HepG2 (cell line): ENCODE data around the gene NOTO. TPM values are rescaled to one million over a fixed set of nuclear protein-coding genes. Genes with fewer than 3 reads are reported as not detected.
A peak's percentile ranks its signal among the peaks of the same experiment; 100 is the strongest.

Experiments
- CHD4 ChIP-seq: fragments of 200-600 bp; sonication (generic); IDR thresholded peaks from 2 replicates; pipeline ENCODE4 v1.7.0; 2017; ENCODE audit warnings: mild to moderate bottlenecking, low read length, borderline replicate concordance
- HOXA7 ChIP-seq: sonication (generic); formaldehyde crosslinking; IDR thresholded peaks from 2 replicates; pipeline ENCODE4 v1.8.1; 2022; ENCODE audit warnings: mild to moderate bottlenecking, missing genetic modification reagents, moderate library complexity
- PHF21A ChIP-seq: sonication (generic); formaldehyde crosslinking; IDR thresholded peaks from 2 replicates; pipeline ENCODE4 v1.5.0; 2020; ENCODE audit warnings: mild to moderate bottlenecking, missing genetic modification reagents
- SIN3B ChIP-seq: fragments of 150-350 bp; IDR thresholded peaks from 2 replicates; pipeline ENCODE4 v1.6.1; 2014; ENCODE audit warnings: low read length
- STAT5B ChIP-seq: sonication (generic); formaldehyde crosslinking; IDR thresholded peaks from 2 replicates; pipeline ENCODE4 v1.4.0; 2020; ENCODE audit warnings: missing genetic modification reagents
- ZBTB39 ChIP-seq: sonication (generic); formaldehyde crosslinking; IDR thresholded peaks from 2 replicates; pipeline ENCODE4 v1.5.0; 2020; ENCODE audit warnings: missing genetic modification reagents
- ZNF138 ChIP-seq: sonication (generic); formaldehyde crosslinking; IDR thresholded peaks from 2 replicates; pipeline ENCODE4 v1.5.0; 2020; ENCODE audit warnings: mild to moderate bottlenecking, low read depth, missing genetic modification reagents
- ZNF350 ChIP-seq: sonication (generic); formaldehyde crosslinking; IDR thresholded peaks from 2 replicates; pipeline ENCODE4 v1.4.0; 2020; ENCODE audit warnings: mild to moderate bottlenecking, low read depth, missing genetic modification reagents, borderline replicate concordance
- ZNF430 ChIP-seq: sonication (generic); formaldehyde crosslinking; IDR thresholded peaks from 2 replicates; pipeline ENCODE4 v1.9.0; 2021; ENCODE audit warnings: mild to moderate bottlenecking, missing genetic modification reagents
- ZNF616 ChIP-seq: sonication (generic); formaldehyde crosslinking; IDR thresholded peaks from 2 replicates; pipeline ENCODE4 v1.5.0; 2020; ENCODE audit warnings: low read depth, mild to moderate bottlenecking, missing genetic modification reagents
- ZNF740 ChIP-seq: sonication (generic); formaldehyde crosslinking; IDR thresholded peaks from 2 replicates; pipeline ENCODE4 v1.4.0; 2020; ENCODE audit warnings: missing genetic modification reagents
- polyA plus RNA-seq, 8 experiments: library from polyadenylated mRNA; depleted of rRNA in 3 of 8; stranded (reverse) in 7 of 8; unstranded in 1 of 8; fragments of >200 nt; fragmentation: Illumina TruSeq in 4 of 8; extraction: Trizol in 4 of 8; gene quantifications; 2 replicates each; pipeline versions ENCODE4 v1.2.1 to v1.2.3, GENCODE V29; 2011 to 2016; ENCODE audit warnings: low read depth in 4 of 8, missing spikeins in 1 of 8, mixed read lengths in 1 of 8; ENCODE audit not compliant: insufficient read depth in 1 of 8
- total RNA-seq, 5 experiments: library from RNA; depleted of rRNA; stranded (reverse); fragments of >200 nt; fragmentation: Illumina TruSeq; extraction: Trizol; gene quantifications; 2 replicates each; pipeline ENCODE4 v1.2.3, GENCODE V29; 2016; ENCODE audit warnings: low read depth in 1 of 5
- TF ChIP-seq, protein P1 (sequence below): sonication (generic); formaldehyde crosslinking; IDR thresholded peaks from 2 replicates; pipeline ENCODE4 v1.4.0; 2020; ENCODE audit warnings: missing genetic modification reagents, borderline replicate concordance
- TF ChIP-seq, protein P2 (sequence below): sonication (generic); formaldehyde crosslinking; IDR thresholded peaks from 2 replicates; pipeline ENCODE4 v1.4.0; 2020; ENCODE audit warnings: mild to moderate bottlenecking, missing genetic modification reagents
- TF ChIP-seq, protein P3 (sequence below): sonication (generic); formaldehyde crosslinking; conservative IDR thresholded peaks from 2 replicates; pipeline ENCODE4 v1.8.1; 2023; ENCODE audit warnings: missing genetic modification reagents
- TF ChIP-seq, protein P4 (sequence below): sonication (generic); formaldehyde crosslinking; IDR thresholded peaks from 2 replicates; pipeline ENCODE4 v1.8.0; 2022; ENCODE audit warnings: low read depth, missing genetic modification reagents

Gene NOTO
- total and polyA plus RNA-seq, 2 of the 13 experiments (the other 11 are each of a cell fraction or from before 2014, with no cell fraction given) = not detected

DNA sequence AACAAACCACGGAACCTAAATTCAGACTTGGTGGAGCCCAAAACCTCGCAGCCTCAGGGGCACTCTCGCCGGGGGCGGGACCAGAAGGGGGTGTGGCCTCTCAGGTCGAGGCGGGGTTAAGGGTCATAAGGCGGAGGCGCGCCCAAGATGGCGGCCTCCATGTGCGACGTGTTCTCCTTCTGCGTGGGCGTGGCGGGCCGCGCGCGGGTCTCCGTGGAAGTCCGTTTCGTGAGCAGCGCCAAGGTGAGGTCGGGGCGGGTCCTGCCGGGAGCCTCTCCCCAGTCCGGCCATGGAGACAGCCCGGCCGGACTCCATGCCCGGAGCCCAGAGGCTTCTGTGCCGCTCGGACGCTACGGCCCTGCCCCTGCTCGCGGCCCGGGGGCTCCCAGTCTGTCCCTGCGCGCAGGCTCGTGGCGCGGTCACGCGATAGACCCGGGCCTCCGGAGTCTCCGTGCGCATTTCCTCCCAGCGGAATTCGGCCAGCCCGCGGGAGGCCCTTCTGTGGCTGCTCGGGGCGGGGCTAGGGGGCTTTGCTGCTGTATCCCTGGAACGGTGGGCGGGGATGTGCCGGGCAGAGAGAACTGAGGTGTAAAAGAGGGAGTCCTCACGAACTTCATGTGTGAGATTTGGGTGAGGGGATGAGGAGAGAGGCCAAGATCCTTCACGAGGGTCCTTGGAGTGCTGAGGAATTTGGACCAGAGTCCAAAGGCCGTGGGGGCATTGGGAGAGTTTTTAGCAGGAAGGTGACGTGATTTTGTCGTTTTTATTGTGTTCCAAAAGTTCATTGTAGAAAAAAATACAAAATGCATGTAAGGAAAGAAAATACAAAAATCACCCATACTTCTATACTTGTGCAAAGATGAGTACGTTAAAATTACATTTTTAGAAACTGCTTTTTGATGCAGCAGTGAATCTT lies 12.0 kb downstream of the NOTO start, which contains the start of gene SMYD5 (continued):
- TF ChIP-seq HOXA7 = no peak
- TF ChIP-seq, protein P1, sequence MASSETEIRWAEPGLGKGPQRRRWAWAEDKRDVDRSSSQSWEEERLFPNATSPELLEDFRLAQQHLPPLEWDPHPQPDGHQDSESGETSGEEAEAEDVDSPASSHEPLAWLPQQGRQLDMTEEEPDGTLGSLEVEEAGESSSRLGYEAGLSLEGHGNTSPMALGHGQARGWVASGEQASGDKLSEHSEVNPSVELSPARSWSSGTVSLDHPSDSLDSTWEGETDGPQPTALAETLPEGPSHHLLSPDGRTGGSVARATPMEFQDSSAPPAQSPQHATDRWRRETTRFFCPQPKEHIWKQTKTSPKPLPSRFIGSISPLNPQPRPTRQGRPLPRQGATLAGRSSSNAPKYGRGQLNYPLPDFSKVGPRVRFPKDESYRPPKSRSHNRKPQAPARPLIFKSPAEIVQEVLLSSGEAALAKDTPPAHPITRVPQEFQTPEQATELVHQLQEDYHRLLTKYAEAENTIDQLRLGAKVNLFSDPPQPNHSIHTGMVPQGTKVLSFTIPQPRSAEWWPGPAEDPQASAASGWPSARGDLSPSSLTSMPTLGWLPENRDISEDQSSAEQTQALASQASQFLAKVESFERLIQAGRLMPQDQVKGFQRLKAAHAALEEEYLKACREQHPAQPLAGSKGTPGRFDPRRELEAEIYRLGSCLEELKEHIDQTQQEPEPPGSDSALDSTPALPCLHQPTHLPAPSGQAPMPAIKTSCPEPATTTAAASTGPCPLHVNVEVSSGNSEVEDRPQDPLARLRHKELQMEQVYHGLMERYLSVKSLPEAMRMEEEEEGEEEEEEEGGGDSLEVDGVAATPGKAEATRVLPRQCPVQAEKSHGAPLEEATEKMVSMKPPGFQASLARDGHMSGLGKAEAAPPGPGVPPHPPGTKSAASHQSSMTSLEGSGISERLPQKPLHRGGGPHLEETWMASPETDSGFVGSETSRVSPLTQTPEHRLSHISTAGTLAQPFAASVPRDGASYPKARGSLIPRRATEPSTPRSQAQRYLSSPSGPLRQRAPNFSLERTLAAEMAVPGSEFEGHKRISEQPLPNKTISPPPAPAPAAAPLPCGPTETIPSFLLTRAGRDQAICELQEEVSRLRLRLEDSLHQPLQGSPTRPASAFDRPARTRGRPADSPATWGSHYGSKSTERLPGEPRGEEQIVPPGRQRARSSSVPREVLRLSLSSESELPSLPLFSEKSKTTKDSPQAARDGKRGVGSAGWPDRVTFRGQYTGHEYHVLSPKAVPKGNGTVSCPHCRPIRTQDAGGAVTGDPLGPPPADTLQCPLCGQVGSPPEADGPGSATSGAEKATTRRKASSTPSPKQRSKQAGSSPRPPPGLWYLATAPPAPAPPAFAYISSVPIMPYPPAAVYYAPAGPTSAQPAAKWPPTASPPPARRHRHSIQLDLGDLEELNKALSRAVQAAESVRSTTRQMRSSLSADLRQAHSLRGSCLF (CRISPR knock-in tag) = no peak
- TF ChIP-seq, protein P2, sequence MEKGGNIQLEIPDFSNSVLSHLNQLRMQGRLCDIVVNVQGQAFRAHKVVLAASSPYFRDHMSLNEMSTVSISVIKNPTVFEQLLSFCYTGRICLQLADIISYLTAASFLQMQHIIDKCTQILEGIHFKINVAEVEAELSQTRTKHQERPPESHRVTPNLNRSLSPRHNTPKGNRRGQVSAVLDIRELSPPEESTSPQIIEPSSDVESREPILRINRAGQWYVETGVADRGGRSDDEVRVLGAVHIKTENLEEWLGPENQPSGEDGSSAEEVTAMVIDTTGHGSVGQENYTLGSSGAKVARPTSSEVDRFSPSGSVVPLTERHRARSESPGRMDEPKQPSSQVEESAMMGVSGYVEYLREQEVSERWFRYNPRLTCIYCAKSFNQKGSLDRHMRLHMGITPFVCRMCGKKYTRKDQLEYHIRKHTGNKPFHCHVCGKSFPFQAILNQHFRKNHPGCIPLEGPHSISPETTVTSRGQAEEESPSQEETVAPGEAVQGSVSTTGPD (CRISPR knock-in tag) = 0 out of 2 replicates have a peak, but pooled peaks have one; percentile 6
- TF ChIP-seq CHD4 = no peak
- TF ChIP-seq ZNF350 (CRISPR knock-in tag) = peak; percentile 87; the same call in 1 of the 2 replicates
- 0 out of 2 replicates have a peak, but pooled peaks have one; percentile 40 for TF ChIP-seq ZNF138 (CRISPR knock-in tag)
- peak; percentile 85 for TF ChIP-seq ZNF430 (CRISPR knock-in tag)
- TF ChIP-seq, protein P3, sequence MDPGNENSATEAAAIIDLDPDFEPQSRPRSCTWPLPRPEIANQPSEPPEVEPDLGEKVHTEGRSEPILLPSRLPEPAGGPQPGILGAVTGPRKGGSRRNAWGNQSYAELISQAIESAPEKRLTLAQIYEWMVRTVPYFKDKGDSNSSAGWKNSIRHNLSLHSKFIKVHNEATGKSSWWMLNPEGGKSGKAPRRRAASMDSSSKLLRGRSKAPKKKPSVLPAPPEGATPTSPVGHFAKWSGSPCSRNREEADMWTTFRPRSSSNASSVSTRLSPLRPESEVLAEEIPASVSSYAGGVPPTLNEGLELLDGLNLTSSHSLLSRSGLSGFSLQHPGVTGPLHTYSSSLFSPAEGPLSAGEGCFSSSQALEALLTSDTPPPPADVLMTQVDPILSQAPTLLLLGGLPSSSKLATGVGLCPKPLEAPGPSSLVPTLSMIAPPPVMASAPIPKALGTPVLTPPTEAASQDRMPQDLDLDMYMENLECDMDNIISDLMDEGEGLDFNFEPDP (CRISPR knock-in tag) = no peak
- no peak for TF ChIP-seq ZNF616
- TF ChIP-seq SIN3B = peak; percentile 69; the same call in 1 of the 2 replicates
- no peak; the same call in 1 of the 2 replicates for TF ChIP-seq PHF21A
- 0 out of 2 replicates have a peak, but pooled peaks have one; percentile 90 for TF ChIP-seq ZBTB39 (CRISPR knock-in tag)
- no peak for TF ChIP-seq ZNF740 (CRISPR knock-in tag)
- TF ChIP-seq STAT5B (CRISPR knock-in tag) = no peak
- TF ChIP-seq, protein P4, sequence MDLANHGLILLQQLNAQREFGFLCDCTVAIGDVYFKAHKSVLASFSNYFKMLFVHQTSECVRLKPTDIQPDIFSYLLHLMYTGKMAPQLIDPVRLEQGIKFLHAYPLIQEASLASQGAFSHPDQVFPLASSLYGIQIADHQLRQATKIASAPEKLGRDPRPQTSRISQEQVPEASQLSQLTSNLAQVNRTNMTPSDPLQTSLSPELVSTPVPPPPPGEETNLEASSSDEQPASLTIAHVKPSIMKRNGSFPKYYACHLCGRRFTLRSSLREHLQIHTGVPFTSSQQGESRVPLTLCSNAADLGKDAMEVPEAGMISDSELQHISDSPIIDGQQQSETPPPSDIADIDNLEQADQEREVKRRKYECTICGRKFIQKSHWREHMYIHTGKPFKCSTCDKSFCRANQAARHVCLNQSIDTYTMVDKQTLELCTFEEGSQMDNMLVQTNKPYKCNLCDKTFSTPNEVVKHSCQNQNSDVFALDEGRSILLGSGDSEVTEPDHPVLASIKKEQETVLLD = no peak; the same call in 1 of the 2 replicates
